DOHH2 (cell line): ENCODE results near the gene MRPS16.

Experiments used
- H3F3A ChIP-seq: fragments of 200-600 bp; sonication (generic), shearing (Covaris generic); 2 replicates; pipeline ENCODE4 v1.6.0; 2016; ENCODE audit warnings: antibody characterized with exemption, mild to moderate bottlenecking; ENCODE audit not compliant: control insufficient read depth, insufficient read depth
- H3K27ac ChIP-seq: fragments of 200-600 bp; sonication (generic); 2 replicates; pipeline ENCODE4 v1.5.1; 2014; ENCODE audit warnings: low read depth, mild to moderate bottlenecking, low read length, moderate library complexity
- H3K27me3 ChIP-seq: fragments of 200-600 bp; sonication (generic); 2 replicates; pipeline ENCODE4 v1.6.1; 2014; ENCODE audit warnings: mild to moderate bottlenecking, low read length, mixed read lengths; ENCODE audit not compliant: control insufficient read depth
- H3K36me3 ChIP-seq: fragments of 200-600 bp; sonication (generic); 2 replicates; pipeline ENCODE4 v1.6.1; 2014; ENCODE audit warnings: mild to moderate bottlenecking, low read length, moderate library complexity, mixed read lengths; ENCODE audit not compliant: control insufficient read depth
- H3K4me1 ChIP-seq: fragments of 200-600 bp; sonication (generic); 2 replicates; pipeline ENCODE4 v1.6.1; 2014; ENCODE audit warnings: mild to moderate bottlenecking, low read length, mixed read lengths; ENCODE audit not compliant: control insufficient read depth
- H3K4me2 ChIP-seq: fragments of 200-600 bp; sonication (generic); 2 replicates; pipeline ENCODE4 v1.6.0; 2014; ENCODE audit warnings: mild to moderate bottlenecking, low read length, moderate library complexity
- H3K4me3 ChIP-seq: fragments of 200-600 bp; sonication (generic); 2 replicates; pipeline ENCODE4 v1.5.1; 2014; ENCODE audit warnings: mild to moderate bottlenecking, low read length, mixed read lengths
- H3K79me2 ChIP-seq: fragments of 200-600 bp; sonication (generic); 2 replicates; pipeline ENCODE4 v1.6.1; 2014; ENCODE audit warnings: mild to moderate bottlenecking, low read length, mixed read lengths; ENCODE audit not compliant: control insufficient read depth
- H3K9me2 ChIP-seq: fragments of 200-600 bp; sonication (generic); replicated peaks from 2 replicates; pipeline ENCODE4 v1.6.1; 2014; ENCODE audit warnings: mild to moderate bottlenecking, low read length, mixed read lengths; ENCODE audit not compliant: control insufficient read depth
- H3K9me3 ChIP-seq: fragments of 200-600 bp; sonication (generic); 2 replicates; pipeline ENCODE4 v1.6.1; 2014; ENCODE audit warnings: antibody characterized with exemption, low read length, mixed read lengths; ENCODE audit not compliant: control insufficient read depth, insufficient read depth
- H4K20me1 ChIP-seq: fragments of 200-600 bp; sonication (generic); 2 replicates; pipeline ENCODE4 v1.6.0; 2014; ENCODE audit warnings: low read depth, mild to moderate bottlenecking, antibody characterized with exemption, low read length, moderate library complexity; ENCODE audit not compliant: control insufficient read depth, insufficient read depth
- EZH2phosphoT487 ChIP-seq: fragments of 200-600 bp; sonication (generic); IDR thresholded peaks from 2 replicates; pipeline ENCODE4 v1.6.1; 2017; ENCODE audit warnings: borderline replicate concordance, mild to moderate bottlenecking, antibody characterized with exemption, low read length, moderate library complexity, mixed read lengths
- TF ChIP-seq, protein P1 (sequence below): fragments of 200-600 bp; sonication (generic); IDR thresholded peaks from one replicate; pipeline ENCODE4 v1.5.1; 2014; ENCODE audit warnings: antibody characterized with exemption, mild to moderate bottlenecking, low read depth, low read length; ENCODE audit not compliant: poor library complexity, severe bottlenecking

Gene MRPS16

DNA sequence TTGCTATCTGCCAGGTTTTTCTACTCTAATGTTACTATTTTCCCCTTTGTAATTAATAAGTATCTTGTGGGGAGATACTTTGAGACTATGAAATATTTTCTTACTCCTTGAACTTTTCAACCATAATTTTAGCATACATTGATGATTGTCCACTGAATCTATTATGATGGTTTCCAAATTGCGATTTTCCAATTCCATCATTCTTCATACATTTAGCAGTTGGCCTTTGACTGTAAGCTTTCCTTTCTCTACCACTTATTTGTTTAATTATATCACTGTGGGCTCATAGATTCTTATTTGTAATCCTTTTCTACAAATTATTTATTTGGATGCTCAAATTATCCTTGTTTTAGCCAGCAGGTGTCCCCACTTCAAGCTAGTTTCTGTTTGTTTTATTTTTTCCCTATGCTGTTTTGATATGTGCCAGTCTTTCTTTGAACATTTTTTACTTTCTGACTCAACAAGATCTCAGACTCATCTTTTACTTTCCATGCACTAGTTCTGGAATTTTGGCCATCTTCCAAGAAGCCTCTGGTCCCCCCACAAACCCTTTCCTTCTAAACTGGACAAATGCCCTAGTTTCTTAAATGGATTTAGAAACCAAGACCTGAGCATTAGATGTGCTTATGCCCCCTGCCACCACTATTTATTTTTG is 11.4 kb upstream of the MRPS16 start:
- H3K36me3 ChIP-seq, result no peaks in the 10 kb centered on the region
- no peak overlapping the region for H3K4me3 ChIP-seq
- no peak overlapping the region for H3K27ac ChIP-seq
- H3K9me2 ChIP-seq, result no peaks in the 10 kb centered on the region
- H3K9me3 ChIP-seq, result no peaks in the 10 kb centered on the region; the same call in 1 of the 2 replicates
- no peak overlapping the region for H3K4me2 ChIP-seq
- H3F3A ChIP-seq, result no peaks in the 10 kb centered on the region
- no peaks in the 10 kb centered on the region for H3K4me1 ChIP-seq
- TF ChIP-seq, protein P1, sequence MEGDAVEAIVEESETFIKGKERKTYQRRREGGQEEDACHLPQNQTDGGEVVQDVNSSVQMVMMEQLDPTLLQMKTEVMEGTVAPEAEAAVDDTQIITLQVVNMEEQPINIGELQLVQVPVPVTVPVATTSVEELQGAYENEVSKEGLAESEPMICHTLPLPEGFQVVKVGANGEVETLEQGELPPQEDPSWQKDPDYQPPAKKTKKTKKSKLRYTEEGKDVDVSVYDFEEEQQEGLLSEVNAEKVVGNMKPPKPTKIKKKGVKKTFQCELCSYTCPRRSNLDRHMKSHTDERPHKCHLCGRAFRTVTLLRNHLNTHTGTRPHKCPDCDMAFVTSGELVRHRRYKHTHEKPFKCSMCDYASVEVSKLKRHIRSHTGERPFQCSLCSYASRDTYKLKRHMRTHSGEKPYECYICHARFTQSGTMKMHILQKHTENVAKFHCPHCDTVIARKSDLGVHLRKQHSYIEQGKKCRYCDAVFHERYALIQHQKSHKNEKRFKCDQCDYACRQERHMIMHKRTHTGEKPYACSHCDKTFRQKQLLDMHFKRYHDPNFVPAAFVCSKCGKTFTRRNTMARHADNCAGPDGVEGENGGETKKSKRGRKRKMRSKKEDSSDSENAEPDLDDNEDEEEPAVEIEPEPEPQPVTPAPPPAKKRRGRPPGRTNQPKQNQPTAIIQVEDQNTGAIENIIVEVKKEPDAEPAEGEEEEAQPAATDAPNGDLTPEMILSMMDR, result peak; percentile 71
- TF ChIP-seq EZH2phosphoT487, result no peak
- no peaks in the 10 kb centered on the region for H4K20me1 ChIP-seq
- peaks cover 14% of the 10 kb centered on the region for H3K27me3 ChIP-seq
- H3K79me2 ChIP-seq, result no peaks in the 10 kb centered on the region

DNA sequence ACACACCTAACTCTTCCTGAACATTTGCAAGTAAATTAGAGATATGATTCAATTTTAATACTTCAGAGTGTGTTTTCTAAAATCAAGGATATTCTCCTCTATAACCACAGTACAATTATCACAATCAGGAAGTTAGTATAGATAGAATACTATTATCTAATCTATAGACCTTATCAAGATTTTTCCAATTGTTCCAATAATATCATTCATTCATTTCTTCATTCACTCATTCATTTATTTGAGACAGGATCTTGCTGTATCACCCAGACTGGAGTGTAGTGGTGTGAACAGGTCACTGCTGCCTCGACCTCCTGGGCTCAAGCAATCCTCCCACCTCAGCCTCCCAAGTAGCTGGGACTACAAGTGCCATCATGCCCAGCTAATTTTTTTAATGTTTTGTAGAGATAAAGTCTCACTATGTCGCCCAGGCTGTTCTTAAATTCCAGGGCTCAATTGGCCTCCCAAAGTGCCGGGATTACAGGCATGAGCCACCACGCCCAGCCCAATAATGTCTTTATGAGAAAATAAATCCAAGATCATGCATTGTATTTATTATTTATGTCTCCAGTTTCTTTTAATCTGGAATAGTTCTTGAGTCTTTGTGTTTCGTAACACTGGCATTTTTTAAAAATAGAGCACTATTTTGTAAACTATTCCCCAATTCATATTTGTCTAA is 10.6 kb upstream of the MRPS16 start:
- H3K9me3 ChIP-seq, result no peaks in the 10 kb centered on the region; the same call in 1 of the 2 replicates
- H3K79me2 ChIP-seq, result no peaks in the 10 kb centered on the region
- H3K4me2 ChIP-seq, result no peak overlapping the region
- H3F3A ChIP-seq, result no peaks in the 10 kb centered on the region
- no peaks in the 10 kb centered on the region for H3K9me2 ChIP-seq
- TF ChIP-seq EZH2phosphoT487, result no peak
- TF ChIP-seq, protein P1, result no peak
- no peaks in the 10 kb centered on the region for H3K36me3 ChIP-seq
- no peak overlapping the region for H3K4me3 ChIP-seq
- H4K20me1 ChIP-seq, result no peaks in the 10 kb centered on the region
- peaks cover 13% of the 10 kb centered on the region for H3K27me3 ChIP-seq
- no peaks in the 10 kb centered on the region for H3K4me1 ChIP-seq
- no peak overlapping the region for H3K27ac ChIP-seq

DNA sequence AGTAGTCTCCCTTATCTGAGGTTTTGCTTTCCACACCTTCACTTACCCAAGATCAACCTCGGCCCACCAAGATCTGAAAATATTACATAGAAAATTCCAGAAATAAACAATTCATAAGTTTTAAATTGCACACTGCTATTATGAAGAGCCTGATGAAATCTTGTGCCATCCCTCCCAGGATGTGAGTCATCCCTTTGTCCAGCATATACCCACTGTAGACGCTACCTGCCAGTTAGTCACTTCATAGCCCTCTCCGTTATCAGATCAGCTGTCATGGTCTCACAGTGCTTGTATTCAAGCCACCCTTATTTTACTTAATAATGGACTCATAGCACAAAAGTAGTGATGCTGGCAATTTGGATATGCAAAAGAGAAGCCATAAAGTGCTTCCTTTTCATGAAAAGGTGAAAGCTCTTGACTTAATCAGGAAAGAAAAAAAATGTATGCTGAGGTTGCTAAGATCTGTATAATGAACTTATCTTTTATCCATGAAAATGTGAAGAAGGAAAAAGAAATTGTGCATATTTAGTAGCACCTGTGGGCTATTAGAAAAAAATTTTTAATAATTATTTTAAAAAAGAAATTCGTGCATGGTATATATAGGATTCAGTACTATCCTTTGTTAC is 9.8 kb upstream of the MRPS16 start:
- no peaks in the 10 kb centered on the region for H3K36me3 ChIP-seq

More for the DNA sequence above, 9.8 kb upstream of the MRPS16 start:
- H3K4me1 ChIP-seq, result no peaks in the 10 kb centered on the region
- TF ChIP-seq EZH2phosphoT487, result no peak
- TF ChIP-seq, protein P1, result no peak
- peaks cover 8% of the 10 kb centered on the region for H3K27me3 ChIP-seq
- no peaks in the 10 kb centered on the region for H3K9me2 ChIP-seq
- no peaks in the 10 kb centered on the region; the same call in 1 of the 2 replicates for H3K9me3 ChIP-seq
- no peak overlapping the region for H3K27ac ChIP-seq
- no peaks in the 10 kb centered on the region for H3K79me2 ChIP-seq
- no peak overlapping the region for H3K4me3 ChIP-seq
- H4K20me1 ChIP-seq, result no peaks in the 10 kb centered on the region
- no peaks in the 10 kb centered on the region for H3F3A ChIP-seq
- no peak overlapping the region for H3K4me2 ChIP-seq
